A673 (cell line): Measurements from ENCODE around the gene PSME4. TPM values are rescaled to one million over a fixed set of nuclear protein-coding genes. Genes with fewer than 3 reads are reported as not detected.

ENCODE experiments used
- BruUV-seq: library from RNA; stranded (reverse); fragments of 400-500 nt; replicated peaks from 2 replicates; lab custom pipeline; 2021; lab: Mats Ljungman, UMichigan
- CTCF ChIA-PET: fragments of 300-600 bp; sonication (Branson Sonifier 250); formaldehyde crosslinking; loops from one replicate; lab custom pipeline; 2022; ENCODE audit warnings: antibody characterized with exemption; lab: Charles Lee
- POLR2A ChIA-PET: fragments of 300-600 bp; sonication (Branson Sonifier 250); formaldehyde crosslinking; loops from one replicate; lab custom pipeline; 2022; ENCODE audit warnings: antibody characterized with exemption; ENCODE audit not compliant: low non-redundant PET; lab: Charles Lee
- DNase-seq: peaks from one replicate; pipeline ENCODE4 v3.0.0-alpha.2; 2015; ENCODE audit warnings: low spot score
- H3K27ac ChIP-seq: fragments of 200-600 bp; sonication (generic); 2 replicates; pipeline ENCODE4 v1.5.1; 2016; ENCODE audit warnings: mixed run types, low read depth, mild to moderate bottlenecking, mixed read lengths, antibody characterized with exemption, low read length; ENCODE audit not compliant: poor library complexity, severe bottlenecking
- H3K27me3 ChIP-seq: fragments of 200-600 bp; sonication (generic); replicated peaks from 2 replicates; pipeline ENCODE4 v1.6.1; 2017; ENCODE audit warnings: mixed run types, low read depth, mild to moderate bottlenecking, mixed read lengths, antibody characterized with exemption, low read length; ENCODE audit not compliant: insufficient read depth, poor library complexity
- H3K36me3 ChIP-seq: fragments of 200-600 bp; sonication (generic); 2 replicates; pipeline ENCODE4 v1.6.1; 2016; ENCODE audit warnings: mixed run types, mild to moderate bottlenecking, mixed read lengths, antibody characterized with exemption, low read length; ENCODE audit not compliant: insufficient read depth, poor library complexity, severe bottlenecking
- H3K4me1 ChIP-seq: fragments of 200-600 bp; sonication (generic); 2 replicates; pipeline ENCODE4 v1.6.1; 2017; ENCODE audit warnings: mixed run types, mild to moderate bottlenecking, mixed read lengths, antibody characterized with exemption, low read length; ENCODE audit not compliant: insufficient read depth, poor library complexity, severe bottlenecking
- H3K4me3 ChIP-seq: fragments of 200-600 bp; sonication (generic); 2 replicates; pipeline ENCODE4 v1.5.1; 2016; ENCODE audit warnings: low read depth, mixed run types, mild to moderate bottlenecking, mixed read lengths, low read length; ENCODE audit not compliant: poor library complexity, severe bottlenecking
- H3K9me3 ChIP-seq: fragments of 200-600 bp; sonication (generic); 2 replicates; pipeline ENCODE4 v1.6.1; 2016; ENCODE audit warnings: mixed run types, low read depth, mild to moderate bottlenecking, mixed read lengths, antibody characterized with exemption, low read length; ENCODE audit not compliant: poor library complexity, severe bottlenecking
- EZH2 ChIP-seq: fragments of 200-600 bp; sonication (generic); IDR thresholded peaks from 2 replicates; pipeline ENCODE4 v1.6.1; 2017; ENCODE audit warnings: borderline replicate concordance, low read depth, mild to moderate bottlenecking, mixed read lengths, antibody characterized with exemption, low read length; ENCODE audit not compliant: poor library complexity, severe bottlenecking
- intact Hi-C: fragments of 100-400 bp; cut with micrococcal nuclease; formaldehyde crosslinking; loops from one replicate; pipeline ENCODE4 v1.10.0; 2022; ENCODE audit not compliant: unreplicated experiment
- total RNA-seq: library from RNA; stranded (reverse); gene quantifications from 2 replicates; pipeline ENCODE4 v1.2.3, GENCODE V29; 2021
- TF ChIP-seq, protein P1 (sequence below): fragments of 300-800, 200-600 bp; sonication (generic); conservative IDR thresholded peaks from 2 replicates; pipeline ENCODE4 v1.5.1; 2017; ENCODE audit warnings: low read depth, mild to moderate bottlenecking, antibody characterized with exemption, low read length, moderate library complexity, mixed read lengths

PSME4 gene
- total RNA-seq, 1 experiment from 2014 or later = 97.6 TPM

- intact Hi-C loops = no loop called here
- H3K4me3 ChIP-seq = no peak overlapping the region
- H3K27ac ChIP-seq = no peak overlapping the region
- ChIA-PET POLR2A (no interaction called here), CTCF (interaction anchor here (0.6 kb wide), 1 partner anchor 176 kb away, joined by 5 read pairs; no protein-coding TSS in a partner anchor)
- no TSS peak for BruUV-seq
- TF ChIP-seq, protein P1, sequence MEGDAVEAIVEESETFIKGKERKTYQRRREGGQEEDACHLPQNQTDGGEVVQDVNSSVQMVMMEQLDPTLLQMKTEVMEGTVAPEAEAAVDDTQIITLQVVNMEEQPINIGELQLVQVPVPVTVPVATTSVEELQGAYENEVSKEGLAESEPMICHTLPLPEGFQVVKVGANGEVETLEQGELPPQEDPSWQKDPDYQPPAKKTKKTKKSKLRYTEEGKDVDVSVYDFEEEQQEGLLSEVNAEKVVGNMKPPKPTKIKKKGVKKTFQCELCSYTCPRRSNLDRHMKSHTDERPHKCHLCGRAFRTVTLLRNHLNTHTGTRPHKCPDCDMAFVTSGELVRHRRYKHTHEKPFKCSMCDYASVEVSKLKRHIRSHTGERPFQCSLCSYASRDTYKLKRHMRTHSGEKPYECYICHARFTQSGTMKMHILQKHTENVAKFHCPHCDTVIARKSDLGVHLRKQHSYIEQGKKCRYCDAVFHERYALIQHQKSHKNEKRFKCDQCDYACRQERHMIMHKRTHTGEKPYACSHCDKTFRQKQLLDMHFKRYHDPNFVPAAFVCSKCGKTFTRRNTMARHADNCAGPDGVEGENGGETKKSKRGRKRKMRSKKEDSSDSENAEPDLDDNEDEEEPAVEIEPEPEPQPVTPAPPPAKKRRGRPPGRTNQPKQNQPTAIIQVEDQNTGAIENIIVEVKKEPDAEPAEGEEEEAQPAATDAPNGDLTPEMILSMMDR = no peak
- no peak for TF ChIP-seq EZH2
- H3K27me3 ChIP-seq = no peaks in the 10 kb centered on the region
- no peaks in the 10 kb centered on the region for H3K4me1 ChIP-seq
- no peaks in the 10 kb centered on the region for H3K9me3 ChIP-seq
- no peak for DNase-seq
- peaks cover 33% of the 10 kb centered on the region for H3K36me3 ChIP-seq
Observed at GRCh38 chr2:53877112-53877511, 93.7 kb downstream of the PSME4 start.

GRCh38 chr2:53874401-53874950 is 96.3 kb downstream of the PSME4 start:
- H3K4me3 ChIP-seq = no peak overlapping the region
- CTCF ChIA-PET = no interaction called here
- TF ChIP-seq EZH2 = no peak
- TF ChIP-seq, protein P1 = no peak
- POLR2A ChIA-PET = no interaction called here
- intact Hi-C loops = no loop called here
- no peak for DNase-seq
- no TSS peak for BruUV-seq
- H3K9me3 ChIP-seq = no peaks in the 10 kb centered on the region
- H3K27ac ChIP-seq = no peak overlapping the region
- peaks cover 29% of the 10 kb centered on the region for H3K36me3 ChIP-seq
- H3K27me3 ChIP-seq = no peaks in the 10 kb centered on the region
- H3K4me1 ChIP-seq = no peaks in the 10 kb centered on the region

DNA sequence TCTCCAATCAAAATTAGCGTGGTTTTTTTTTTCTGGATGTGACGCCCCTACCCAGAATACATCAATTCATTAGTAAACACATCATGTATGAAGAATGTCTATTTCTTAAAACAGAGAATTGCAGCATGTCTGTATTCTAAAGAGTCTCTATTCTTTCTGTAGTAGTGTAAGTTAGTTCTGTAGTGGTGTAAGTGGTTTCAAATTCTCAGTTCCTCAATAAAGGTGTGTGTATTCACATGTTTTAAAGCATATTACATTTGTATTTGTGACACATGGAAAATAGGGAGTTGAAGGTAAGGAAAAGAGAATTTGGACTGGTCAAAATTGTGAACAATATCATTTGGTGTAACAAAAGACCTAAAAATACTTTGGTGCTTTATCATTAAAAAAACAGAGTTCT is 103.0 kb downstream of the PSME4 start:
- ChIA-PET POLR2A (no interaction called here), CTCF (no interaction called here)
- no peaks in the 10 kb centered on the region for H3K4me1 ChIP-seq
- no peaks in the 10 kb centered on the region for H3K27me3 ChIP-seq
- no TSS peak for BruUV-seq
- no peak for TF ChIP-seq EZH2
- TF ChIP-seq, protein P1 = no peak
- intact Hi-C loops = no loop called here
- no peak for DNase-seq
- no peak overlapping the region for H3K27ac ChIP-seq
- no peaks in the 10 kb centered on the region for H3K9me3 ChIP-seq
- H3K36me3 ChIP-seq = peaks cover 38% of the 10 kb centered on the region
- H3K4me3 ChIP-seq = no peak overlapping the region
